GM18517 (cell line): ENCODE measurements around the gene CSK.
"Not testable (repeated sequence)": the region's sequence is repeated elsewhere in the genome, so short reads cannot be mapped to it uniquely, and the experiment has no call there.

Source experiments
- ATAC-seq: cut with Tn5 transposase; IDR thresholded peaks from one replicate; pipeline ENCODE4 v1.9.1; 2021; ENCODE audit warnings: mild to moderate bottlenecking, moderate library complexity; ENCODE audit not compliant: unreplicated experiment

Gene CSK

DNA sequence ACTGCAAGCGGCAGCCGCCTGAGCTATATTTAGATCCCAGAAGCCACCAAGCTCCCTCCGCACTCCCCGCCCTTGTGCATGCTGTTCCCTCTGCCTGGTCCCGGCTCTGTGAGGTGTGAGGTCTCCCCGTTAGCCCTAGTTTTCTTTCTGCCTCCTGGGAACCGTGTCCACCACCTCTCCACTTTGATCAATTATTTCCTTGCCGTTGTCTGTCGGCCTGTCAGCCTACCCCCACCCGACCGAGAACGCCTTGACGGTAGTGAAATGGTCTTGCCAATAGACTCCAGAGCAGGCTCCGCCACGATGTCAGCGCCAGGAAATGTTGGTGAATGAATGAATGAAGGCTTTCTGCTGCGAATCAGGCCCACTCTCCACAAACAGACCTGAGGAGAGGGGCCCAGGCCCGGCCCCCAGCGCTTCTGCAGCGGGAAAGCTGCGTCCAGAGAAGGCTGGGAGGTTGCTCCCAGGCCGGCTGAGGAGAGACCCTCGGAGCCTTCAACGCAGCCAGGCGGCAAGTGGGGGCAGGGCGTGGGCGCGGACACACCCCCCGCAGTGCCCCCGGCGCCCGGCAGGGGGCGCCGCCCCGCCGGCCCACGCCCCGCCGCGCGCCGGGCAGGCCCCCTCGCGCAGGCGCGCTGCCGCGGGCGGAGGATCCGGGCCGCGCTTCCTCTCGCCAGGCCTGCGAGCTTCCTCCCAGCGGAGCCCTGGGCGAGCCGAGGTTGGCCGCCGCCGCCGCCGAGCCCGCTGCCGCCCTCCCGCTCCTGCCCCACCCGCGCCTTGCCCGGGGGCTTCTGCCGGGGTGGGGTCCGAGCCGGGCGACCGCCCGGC is at the start of gene CSK:
TSS of gene CSK (plus strand) at position 650 of the 828 bp plus-strand sequence. CDS start 16,218 bp downstream, outside the sequence.
- no peak for ATAC-seq

DNA sequence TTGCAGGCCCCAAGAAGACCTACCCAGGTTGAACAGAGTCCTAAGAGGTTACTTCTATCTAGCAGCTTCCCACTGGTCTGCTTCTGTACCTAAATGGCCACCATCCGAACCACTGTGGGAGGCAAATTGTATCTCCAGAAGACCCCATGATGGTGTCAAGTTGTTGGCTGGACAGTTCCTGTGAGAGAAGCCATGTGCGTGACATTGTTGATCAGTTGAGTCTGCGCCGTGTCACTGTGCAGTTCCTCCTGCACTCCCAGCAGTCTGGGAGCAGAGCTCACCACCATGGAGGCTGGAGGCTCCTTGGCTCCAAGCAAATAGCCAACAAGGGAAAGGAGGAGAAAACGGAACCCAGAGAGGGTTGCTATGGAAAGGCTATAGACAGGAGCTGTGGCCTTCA is 49.0 kb upstream of the CSK start:
- no peak for ATAC-seq

DNA sequence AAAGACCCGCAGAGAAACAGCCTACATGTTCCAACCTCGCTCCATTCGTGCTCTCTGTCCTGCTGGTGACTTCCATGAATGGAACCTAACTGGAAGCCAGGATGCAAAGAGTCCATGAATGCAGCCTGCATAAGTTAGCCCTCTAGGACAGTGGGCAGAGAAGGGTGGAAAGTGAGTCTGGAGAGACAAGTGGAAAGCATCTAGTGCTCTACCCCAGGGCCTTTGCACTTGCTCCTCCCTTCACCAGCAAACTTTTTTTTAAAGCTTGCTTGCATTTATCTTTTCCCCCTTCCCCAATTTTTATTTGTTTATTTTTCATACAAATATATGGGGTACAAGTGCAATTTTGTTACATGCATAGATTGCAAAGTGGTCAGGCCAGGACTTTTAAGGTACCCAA is 48.6 kb upstream of the CSK start:
- no peak for ATAC-seq

DNA sequence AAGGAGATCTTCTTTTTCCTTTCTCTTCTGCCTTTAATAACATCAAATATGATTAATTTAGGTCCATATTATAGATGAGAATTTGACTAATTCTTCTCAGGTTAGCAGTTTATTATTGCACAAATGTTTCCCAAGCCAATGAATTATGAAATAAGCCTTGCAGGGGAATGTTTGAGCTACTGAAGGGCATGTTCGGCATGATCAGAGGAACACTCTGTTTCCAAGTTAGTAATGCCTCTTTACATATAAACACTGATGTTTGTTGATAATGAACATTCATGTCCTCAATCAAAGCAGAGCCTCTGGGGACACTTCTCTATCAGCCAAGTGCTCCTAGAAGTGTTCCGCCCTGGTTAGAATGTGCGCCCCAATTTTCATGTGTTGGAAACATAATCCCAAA is 46.6 kb upstream of the CSK start:
- no peak for ATAC-seq

DNA sequence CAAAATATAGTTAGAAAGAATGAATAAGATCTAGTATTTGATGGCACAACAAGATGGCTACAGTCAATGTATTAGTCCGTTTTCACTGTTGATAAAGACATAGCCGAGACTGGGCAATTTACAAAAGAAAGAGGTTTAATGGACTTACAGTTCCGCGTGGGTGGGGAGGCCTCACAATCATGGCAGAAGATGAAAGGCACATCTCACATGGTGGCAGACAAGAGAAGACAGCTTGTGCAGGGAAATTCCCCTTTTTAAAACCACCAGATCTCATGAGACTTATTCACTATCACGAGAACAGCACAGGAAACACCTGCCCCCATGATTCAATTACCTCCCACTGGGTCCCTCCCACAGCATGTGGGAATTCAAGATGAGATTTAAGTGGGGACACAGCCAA is 43.6 kb upstream of the CSK start:
- not testable (repeated sequence) for ATAC-seq

DNA sequence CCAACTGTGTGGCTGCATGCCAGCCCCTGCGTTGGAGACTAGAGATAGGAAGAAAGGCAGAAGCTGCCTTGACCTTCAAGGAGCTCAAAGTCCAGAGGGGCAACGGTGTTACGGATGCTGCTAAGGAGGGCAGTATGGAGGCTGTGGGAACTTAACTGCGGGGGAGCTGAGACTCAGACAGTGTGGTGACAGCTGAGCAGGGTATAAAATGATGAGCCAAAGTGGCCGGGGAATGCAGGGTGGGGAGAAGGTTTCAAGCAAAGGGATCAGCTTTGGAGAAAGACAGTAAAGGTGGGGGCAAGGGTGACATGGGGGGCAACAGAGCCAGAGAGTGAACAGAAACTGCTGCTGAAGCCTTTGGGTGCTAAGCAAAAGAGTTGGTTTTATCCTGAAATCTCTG is 39.5 kb upstream of the CSK start:
- ATAC-seq: no peak

DNA sequence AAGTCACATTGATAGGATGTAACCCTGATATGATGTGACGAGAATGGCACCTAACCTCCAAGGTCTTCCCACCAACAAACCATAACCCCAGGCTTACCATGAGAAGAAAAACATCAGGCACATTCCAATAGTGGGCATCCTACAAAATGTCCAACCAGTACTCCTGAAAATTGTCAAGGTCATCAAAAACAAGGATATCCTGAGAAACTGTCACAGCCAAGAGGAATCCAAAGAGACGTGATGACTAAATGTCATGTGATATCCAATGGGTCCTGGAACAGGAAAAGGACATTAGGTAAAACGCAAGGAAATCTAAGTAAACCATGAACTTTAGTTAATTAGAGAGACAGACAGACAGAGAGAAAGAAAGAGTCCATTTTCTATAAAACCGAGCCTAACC is 35.5 kb upstream of the CSK start:
- no peak for ATAC-seq

DNA sequence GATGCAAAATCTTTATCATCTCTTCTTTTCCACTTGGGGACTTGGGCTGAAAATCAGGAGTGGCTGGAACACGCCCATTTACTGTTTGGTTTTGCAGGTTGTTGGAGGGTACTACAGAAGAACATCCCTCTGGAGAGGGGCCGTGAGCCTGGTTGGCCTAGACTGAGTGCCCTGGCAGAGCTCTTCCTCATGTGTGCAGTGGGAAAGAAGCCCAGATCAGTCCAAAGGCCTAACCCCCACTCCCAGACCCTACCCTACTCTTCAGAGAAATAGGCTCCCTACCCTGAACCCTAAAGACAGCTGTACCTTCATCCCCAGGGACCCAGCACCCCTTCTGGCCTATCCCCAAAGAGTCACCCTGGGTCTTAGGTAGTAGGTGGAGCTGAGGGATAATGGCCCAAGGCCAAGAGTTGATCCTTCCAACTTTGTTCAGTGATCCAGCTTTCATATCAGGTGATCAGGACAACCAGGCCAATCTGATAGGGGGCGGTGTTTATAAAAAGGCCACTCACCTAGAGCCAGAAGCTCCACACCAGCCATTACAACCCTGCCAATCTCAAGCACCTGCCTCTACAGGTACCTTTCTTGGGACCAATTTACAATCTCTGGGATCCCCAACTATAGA is 33.4 kb upstream of the CSK start, which contains the start of gene CYP1A2:
TSS of gene CYP1A2 (plus strand) at position 524 of the 625 bp plus-strand sequence. CDS start 894 bp downstream, outside the sequence.
- ATAC-seq: no peak

DNA sequence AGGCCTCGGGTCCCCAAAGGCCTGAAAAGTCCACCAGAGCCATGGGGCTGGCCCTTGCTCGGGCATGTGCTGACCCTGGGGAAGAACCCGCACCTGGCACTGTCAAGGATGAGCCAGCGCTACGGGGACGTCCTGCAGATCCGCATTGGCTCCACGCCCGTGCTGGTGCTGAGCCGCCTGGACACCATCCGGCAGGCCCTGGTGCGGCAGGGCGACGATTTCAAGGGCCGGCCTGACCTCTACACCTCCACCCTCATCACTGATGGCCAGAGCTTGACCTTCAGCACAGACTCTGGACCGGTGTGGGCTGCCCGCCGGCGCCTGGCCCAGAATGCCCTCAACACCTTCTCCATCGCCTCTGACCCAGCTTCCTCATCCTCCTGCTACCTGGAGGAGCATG is 32.0 kb upstream of the CSK start:
- ATAC-seq: no peak

DNA sequence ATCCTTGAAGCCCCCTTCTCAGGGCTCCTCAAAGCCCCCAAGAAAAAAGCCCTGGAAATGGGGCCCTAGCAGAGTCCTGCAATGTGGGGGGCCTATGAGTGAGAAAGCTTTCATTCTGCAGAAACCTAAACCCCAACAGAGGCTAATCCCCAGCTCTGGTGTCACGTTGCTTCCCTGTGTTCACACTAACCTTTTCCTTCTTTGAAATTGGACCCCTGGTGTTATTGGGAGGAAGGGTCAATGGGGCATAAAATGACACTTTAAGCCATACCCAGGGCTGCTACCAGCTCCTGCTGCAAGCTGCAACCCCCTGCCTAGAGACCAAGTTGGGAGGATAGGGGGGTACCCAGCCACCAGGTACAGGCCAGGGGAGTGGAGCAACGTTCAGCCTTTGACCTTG is 31.1 kb upstream of the CSK start:
- no peak for ATAC-seq

DNA sequence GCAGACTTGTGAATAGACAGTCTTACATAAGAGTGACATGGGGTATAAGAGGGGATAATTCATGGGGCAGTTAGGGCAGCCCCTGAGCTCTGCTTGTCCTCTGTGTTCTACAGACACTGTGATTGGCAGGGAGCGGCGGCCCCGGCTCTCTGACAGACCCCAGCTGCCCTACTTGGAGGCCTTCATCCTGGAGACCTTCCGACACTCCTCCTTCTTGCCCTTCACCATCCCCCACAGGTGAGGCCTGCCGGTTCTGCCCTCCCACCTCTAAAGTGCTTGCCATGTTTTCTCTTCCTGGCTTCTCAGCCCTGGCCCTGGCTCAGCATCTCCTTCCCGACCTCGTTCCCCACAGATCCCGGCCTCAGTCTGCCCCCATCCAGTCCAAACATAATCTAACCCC is 29.9 kb upstream of the CSK start:
- no peak for ATAC-seq

DNA sequence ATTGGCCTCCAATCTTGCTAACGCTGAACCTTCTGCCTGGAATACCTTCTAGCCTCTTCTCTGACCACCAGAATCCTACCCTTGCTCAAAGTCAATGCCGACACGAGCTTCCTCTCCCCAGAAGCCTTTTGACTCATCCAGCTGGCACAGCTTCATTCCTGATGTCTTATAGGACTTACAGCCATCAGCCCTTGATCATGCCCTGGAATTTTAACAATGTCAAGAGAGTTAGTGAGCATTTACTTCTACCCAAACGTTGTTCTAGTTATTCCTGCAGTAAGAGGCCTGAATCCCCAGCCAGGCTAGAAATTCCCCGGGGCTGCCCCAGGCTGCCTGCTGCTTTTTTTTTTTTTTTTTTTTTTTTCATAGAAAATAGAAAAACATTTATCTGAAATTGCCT is 29.3 kb upstream of the CSK start:
- ATAC-seq: no peak

DNA sequence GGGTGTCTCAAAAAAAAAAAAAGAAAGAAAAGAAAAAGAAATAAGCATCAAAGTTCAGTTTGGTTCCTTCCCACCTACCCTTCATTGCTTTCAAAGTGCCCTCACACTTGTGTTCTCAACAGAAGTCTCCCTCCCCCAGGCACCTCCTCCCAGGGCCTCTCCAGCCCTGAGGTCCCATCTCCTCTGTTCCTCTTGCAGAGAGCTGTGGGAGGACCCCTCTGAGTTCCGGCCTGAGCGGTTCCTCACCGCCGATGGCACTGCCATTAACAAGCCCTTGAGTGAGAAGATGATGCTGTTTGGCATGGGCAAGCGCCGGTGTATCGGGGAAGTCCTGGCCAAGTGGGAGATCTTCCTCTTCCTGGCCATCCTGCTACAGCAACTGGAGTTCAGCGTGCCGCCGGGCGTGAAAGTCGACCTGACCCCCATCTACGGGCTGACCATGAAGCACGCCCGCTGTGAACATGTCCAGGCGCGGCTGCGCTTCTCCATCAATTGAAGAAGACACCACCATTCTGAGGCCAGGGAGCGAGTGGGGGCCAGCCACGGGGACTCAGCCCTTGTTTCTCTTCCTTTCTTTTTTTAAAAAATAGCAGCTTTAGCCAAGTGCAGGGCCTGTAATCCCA is 27.2 kb upstream of the CSK start:
- ATAC-seq: no peak

DNA sequence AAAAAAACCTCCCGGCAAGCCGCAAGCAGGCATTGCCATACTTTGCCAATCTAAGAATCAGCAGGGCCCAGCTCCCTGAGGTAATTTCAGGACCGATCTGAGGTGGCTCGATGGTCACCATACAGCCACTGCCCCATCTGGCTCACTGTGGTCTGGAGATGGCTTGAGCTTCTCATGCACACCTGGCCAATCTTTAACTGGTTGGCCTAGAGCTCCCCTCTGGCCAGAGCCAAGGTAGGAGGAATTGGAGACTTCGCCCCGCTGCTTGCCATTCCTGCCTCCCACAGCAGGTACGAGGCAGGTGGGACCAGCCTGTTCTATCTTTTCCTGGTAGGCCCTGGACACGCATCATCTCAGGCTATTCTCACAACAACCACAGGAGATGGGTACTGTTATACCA is 23.1 kb upstream of the CSK start:
- ATAC-seq: no peak

DNA sequence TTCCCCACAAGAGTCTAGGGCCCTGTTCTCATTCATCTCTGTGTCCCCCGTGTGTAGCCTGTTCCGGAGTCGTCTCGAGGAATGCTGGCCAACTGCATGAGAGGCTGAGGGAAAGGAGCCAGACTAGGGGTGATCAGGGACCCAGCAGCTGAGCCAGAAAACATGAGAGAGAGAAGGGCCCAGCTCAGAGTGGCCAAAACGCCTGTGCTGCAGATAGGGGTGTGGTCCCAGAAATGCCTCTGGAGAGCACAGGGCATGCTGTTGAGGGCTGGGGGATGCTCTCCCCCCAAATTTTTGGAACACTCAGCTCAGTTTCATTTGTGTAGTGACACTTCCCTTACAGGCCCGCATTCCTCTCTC is 19.1 kb upstream of the CSK start:
- ATAC-seq: no peak

DNA sequence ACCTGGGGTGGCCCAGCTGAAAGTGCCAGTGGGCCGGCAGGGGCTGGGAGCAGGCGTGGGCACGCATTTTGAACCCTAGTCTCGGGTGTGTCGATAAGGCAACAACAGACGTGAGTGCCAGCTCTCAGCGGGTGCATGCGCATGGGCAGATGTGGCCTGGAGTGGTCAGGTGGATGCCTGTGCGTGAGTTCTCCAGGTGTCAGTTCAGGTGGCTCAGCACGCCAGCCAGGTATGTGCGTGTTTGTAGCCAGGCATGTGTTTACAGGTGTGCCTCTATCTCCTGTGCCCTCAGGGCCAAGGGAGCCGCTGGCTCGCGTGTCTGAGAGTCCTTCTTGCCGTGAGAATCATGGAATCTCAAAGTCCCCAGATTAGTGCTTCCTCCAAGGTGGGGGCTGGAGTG is 18.5 kb upstream of the CSK start:
- no peak for ATAC-seq

DNA sequence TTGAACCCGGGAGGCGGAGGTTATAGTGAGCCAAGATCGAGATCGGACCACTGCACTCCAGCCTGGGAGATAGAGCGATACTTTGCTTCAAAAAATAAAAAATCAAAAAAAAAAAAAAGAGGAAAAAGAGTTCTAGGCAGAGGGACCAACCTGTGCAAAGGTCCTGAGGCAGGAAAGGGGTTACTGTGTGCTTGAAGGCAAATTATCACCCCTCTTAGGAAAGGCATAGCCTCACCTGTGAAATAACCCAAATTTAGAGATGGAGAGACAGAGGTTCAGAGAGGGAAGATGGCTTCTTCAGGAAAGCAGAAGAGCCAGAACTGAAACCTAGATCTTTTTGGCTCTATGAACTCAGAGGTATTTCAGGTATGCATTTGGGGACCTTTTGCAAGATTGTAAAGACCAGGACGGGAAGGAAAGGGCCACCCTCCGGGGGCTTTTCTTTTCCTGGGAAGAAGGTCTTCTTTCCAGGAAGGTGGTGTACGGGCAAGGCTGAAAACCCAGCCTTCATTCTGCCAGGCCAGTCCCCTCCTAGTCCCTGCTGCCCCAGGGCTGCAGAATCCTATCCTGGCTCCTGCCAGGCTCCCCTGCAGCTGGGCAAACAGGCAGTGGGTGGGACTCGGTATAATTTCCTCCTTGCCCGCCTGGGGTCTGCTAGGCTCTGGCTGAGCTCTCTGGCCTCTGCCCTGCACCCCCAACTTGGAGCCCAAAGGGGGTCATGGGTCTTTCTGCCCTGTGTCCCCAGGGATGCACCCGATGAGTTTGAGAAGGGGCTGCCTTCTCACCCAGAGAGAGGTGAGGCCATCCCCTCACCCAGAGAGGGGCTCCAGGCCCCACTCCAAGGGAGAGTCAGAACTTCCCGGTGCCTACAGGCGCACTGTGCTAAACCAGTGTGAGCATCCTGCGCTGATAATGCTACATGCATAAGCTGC is 14.4 kb upstream of the CSK start:
- no peak for ATAC-seq

DNA sequence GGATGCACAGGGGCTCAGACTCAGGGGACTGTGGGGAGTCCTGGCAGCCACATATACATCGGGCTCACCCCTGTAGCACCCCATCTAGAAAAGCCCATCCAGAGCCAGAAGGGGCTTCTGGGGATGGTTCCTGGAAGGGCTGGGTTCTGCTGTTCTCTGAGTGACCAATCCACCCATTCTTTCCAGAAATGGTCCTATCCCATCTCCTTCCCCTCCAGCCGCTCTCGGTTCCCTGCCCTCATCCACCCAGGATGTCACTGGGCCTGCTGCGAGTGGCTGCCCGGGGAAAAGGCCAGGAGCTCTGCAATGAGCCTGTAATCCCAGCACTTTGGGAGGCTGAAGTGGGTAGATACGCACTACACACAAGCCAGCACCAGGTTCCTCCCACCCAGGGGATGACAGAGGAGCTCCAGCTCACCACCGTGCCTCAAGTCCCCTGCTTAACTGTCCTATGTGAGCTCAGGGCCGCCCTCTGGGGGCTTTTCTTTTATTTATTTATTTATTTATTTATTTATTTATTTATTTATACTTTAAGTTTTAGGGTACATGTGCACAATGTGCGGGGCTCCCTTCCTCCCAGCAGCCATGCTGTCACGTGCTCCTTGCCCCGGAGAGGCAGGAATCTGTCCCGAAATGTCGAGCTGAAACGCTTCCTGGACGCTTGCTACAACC is 13.6 kb upstream of the CSK start:
- no peak for ATAC-seq

DNA sequence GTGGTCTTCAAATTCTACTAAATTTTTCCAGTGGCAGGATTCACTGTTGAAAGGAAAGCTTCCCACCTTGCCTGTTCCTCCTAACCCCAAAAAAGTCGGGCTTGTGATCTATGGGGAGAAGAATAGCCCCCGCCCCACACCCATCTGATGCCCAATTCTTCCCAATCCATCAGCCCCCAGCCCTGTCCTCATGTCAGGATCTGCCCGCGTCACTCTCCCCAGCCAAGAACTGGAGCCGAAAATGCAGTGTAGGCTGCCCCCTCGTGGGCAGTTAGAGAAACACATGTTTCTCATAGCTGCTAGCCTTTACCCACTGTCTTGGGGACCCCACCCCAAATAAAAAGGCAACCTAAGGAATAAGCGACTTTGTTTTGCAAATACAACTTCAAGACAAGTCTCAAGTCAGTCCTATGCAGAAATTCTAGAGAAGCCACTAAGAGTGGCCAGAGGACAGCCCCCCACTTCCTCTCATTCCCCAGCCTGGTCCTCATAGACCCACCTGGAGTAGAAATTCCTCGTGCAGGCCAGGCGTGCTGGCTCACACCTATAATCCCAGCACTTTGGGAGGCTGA is 13.0 kb upstream of the CSK start:
- ATAC-seq: no peak

DNA sequence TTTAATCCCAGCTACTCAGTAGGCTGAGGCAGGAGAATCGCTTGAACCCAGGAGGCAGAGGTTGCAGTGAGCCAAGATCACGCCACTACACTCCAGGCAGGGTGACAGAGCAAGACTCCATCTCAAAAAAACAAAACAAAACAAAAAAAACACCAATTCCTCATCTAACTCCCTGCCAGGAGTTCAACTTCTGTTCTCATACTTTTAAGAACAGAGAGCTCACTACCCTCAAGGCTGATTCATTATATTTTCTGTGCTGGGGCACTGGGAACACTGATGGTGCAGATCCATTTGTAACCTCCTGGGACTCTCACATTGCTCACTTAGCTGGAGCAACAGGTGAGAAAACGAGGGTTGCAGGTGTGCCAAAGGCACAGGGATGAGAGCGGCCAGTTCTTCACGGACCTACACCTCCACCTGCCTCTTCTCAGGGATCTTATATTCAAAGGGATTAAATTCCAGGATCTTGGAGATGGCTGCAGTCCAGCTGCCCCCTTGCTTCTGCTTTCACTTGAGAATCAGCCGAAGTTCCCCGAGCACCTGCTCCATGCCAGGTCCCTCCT is 12.3 kb upstream of the CSK start:
- no peak for ATAC-seq
